GM12873 (cell line): Measurements from ENCODE around the gene GALNT2.

Experiments used
- TF ChIP-seq, protein P1 (sequence below): IDR thresholded peaks from 2 replicates; pipeline ENCODE4 v1.5.1; 2012; ENCODE audit warnings: low read depth, mild to moderate bottlenecking, moderate library complexity, low read length, control low read depth; ENCODE audit not compliant: insufficient read depth; ENCODE audit errors: missing control alignments

The GALNT2 gene

DNA sequence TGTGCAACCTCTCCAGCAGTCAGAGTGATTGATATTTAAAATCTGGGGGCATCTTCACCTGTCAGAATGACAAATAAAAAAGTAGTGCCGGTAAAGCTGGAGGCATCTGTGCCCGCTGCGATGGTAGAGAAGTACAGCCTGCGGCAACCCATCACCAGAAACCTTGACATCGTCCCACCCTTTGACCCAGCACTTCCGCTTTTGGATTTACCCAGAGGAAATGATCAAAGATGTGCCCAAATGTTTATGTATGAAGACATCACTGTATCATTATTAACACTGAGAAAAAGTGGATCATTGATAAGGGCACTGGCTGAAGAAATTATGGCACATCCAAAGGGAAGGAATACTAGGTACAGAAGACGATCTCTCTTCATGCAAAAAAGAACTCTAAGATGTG is 263.1 kb downstream of the GALNT2 start:
- TF ChIP-seq, protein P1, sequence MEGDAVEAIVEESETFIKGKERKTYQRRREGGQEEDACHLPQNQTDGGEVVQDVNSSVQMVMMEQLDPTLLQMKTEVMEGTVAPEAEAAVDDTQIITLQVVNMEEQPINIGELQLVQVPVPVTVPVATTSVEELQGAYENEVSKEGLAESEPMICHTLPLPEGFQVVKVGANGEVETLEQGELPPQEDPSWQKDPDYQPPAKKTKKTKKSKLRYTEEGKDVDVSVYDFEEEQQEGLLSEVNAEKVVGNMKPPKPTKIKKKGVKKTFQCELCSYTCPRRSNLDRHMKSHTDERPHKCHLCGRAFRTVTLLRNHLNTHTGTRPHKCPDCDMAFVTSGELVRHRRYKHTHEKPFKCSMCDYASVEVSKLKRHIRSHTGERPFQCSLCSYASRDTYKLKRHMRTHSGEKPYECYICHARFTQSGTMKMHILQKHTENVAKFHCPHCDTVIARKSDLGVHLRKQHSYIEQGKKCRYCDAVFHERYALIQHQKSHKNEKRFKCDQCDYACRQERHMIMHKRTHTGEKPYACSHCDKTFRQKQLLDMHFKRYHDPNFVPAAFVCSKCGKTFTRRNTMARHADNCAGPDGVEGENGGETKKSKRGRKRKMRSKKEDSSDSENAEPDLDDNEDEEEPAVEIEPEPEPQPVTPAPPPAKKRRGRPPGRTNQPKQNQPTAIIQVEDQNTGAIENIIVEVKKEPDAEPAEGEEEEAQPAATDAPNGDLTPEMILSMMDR: no peak
